Measurements from ENCODE around the gene PPP1R26. TPM values are rescaled to one million over a fixed set of nuclear protein-coding genes. Genes with fewer than 3 reads are reported as not detected.
"Not testable (repeated sequence)": the region's sequence is repeated elsewhere in the genome, so short reads cannot be mapped to it uniquely, and the experiment has no call there.

PPP1R26 gene
- total RNA-seq, 2 donors from 2014 or later = 3.7 to 7.7 TPM

DNA sequence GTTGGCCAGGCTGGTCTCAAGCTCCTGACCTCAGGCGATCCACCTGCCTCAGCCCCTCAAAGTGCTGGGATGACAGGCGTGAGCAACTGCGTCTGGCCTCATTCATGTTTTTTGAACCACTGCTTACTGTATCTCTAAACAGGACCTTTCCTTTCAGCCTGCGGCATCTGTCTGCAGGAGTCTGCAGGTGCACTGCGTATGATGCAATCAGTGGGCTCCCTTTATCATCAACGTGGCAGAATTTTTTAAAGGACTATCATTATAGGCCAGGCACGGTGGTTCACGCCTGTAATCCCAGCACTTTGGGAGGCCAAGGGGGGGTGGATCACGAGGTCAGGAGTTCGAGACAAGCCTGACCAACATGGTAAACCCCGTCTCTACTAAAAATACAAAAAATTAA, 30.1 kb upstream of the PPP1R26 start:
- not testable (repeated sequence) for H3K4me3 Mint-ChIP-seq; H3K4me1 Mint-ChIP-seq (ENCODE audit: low read depth in 2 of 2); ATAC-seq; DNase-seq (ENCODE audit: low spot score); H3K9me3 Mint-ChIP-seq; H3K36me3 Mint-ChIP-seq; H3K27ac Mint-ChIP-seq
- H3K27me3 Mint-ChIP-seq = peaks cover 11 to 17% of the 10 kb centered on the region in 2 donors

DNA sequence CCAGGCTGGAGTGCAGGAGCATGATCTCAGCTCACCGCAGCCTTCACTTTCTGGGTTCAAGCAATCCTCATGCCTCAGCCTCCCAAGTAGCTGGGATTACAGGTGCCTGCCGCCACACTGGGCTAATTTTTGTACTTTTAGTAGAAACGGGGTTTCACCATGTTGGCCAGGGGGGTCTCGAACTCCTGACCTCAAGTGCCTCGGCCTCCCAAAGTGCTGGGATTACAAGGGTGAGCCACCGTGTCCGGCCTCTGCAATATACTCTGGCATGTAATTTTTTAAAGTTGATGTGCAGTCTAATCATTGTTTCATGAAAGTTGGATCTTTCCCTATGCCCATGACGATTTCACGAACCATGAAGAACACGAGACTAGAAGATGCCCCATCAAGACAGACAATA, 28.6 kb upstream of the PPP1R26 start:
- Mint-ChIP-seq H3K4me1 (ENCODE audit: low read depth in 2 of 2) (no peaks in the 10 kb centered on the region), H3K9me3 (no peaks in the 10 kb centered on the region), H3K27ac (no peak overlapping the region), H3K4me3 (no peak overlapping the region), H3K36me3 (no peaks in the 10 kb centered on the region), H3K27me3 (peaks cover 12 to 16% of the 10 kb centered on the region in 2 donors)
- no peak for DNase-seq (ENCODE audit: low spot score)
- ATAC-seq = no peak

DNA sequence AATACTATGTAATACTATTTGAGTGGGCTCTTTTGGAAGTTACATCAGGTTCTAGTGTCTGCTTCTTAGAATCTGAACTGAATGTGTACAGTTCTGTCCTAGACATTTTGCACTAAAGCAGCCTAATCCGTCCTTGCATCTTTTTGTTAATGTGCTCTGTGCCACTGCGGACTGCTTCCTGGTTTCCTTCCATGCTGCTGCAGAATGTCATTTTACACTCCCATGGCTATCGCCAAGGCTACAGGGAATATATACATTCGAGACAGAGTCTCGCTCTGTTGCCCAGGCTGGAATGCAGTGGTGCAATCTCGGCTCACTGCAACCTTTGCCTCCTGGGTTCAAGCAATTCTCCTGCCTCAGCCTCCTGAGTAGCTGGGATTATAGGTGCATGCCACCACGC, 27.7 kb upstream of the PPP1R26 start:
- DNase-seq (ENCODE audit: low spot score); ATAC-seq; H3K27ac Mint-ChIP-seq; H3K4me3 Mint-ChIP-seq; H3K9me3 Mint-ChIP-seq; H3K36me3 Mint-ChIP-seq; H3K4me1 Mint-ChIP-seq (ENCODE audit: low read depth in 2 of 2): not testable (repeated sequence)
- H3K27me3 Mint-ChIP-seq = peaks cover 12 to 21% of the 10 kb centered on the region in 2 donors

DNA sequence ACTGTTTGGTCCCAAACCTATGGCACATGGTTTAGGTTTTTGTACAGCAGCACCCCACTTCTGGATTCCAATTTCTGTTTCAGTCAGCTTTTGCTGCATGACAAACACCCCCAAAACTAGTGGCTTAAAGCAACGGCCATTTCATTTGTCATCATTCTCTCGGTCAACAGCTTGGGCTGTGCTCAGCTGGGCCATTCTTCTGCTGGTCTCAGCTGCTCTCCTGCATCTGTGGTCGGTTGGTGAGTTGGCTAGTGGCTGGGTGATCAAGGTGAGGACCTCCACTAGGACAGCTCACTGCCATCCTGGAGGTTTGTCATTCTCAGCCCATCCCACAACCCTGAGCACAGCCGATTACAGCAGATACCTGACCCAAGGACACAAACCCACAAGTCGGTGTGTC, 24.8 kb upstream of the PPP1R26 start:
- H3K9me3 Mint-ChIP-seq = no peaks in the 10 kb centered on the region
- ATAC-seq (no peak), DNase-seq (ENCODE audit: low spot score) (no peak)
- H3K27me3 Mint-ChIP-seq = peaks cover 12 to 23% of the 10 kb centered on the region in 2 donors
- no peaks in the 10 kb centered on the region for H3K4me1 Mint-ChIP-seq (ENCODE audit: low read depth in 2 of 2)
- no peak overlapping the region for H3K27ac Mint-ChIP-seq
- no peaks in the 10 kb centered on the region for H3K36me3 Mint-ChIP-seq
- H3K4me3 Mint-ChIP-seq = no peak overlapping the region

DNA sequence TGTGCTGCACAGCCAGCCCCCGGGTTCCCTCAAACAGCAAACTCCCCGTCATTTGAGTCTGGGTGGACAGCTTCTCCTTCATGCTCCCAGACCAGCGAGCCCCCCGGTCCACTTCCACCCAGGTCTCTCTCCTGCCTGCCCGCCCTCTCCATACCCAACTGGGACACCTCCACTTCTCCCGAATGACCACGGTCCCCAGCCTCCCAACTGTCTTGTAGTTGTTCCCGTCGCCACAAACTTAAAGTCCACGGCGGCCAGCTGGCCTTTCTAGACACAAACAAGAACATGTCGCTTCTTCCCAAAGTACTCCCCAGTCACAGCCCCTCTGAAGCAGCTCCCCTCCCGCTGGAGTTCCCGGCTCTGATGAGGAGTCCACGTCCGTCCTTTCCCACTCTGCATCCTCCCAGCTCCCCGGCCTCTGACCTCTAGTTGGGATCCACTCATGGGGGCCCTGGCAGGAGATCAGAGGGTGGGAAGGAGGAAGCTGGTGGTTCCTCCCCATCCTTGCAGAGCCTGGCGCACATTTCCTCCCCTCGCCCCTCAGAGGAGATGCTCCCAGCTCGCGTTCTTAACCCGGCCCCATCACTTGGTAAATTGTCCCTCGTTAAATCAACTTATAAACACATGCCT, 24.1 kb upstream of the PPP1R26 start:
- Mint-ChIP-seq H3K4me3 (no peak overlapping the region), H3K27me3 (peaks cover 14 to 26% of the 10 kb centered on the region in 2 donors)

DNA sequence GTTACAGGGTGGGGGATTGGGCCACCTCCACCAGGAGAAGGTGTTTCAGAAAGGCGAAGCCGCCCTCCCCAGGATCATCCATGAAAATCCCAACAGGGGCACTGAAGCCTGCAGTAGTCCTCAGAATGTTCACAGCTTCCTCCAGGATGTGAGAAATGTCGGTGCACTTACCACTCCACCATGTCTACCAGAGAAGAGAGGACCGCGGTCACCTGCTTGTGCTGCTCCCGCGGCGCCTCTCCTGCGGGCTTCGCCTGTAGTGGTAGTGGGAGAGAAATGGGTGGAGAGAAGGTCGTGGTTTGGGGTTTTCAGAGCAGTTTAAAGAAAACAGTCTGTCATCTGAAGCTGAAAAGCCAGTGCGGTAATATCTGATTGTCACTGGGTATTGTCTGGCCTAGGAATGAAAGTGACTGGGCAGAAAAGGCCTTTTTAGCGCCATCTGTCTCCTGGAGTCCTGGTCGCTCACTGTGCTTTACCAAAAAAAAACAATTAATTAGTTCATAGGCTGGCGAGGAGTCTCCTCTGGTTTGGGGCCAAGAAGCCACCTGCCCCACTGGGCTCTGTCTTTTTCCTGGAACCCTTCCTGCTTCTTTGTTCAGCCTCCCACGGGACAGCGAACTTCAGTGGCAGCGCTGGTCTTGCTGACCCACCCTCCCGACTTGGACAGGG, 23.0 kb upstream of the PPP1R26 start:
- H3K4me3 Mint-ChIP-seq = no peak overlapping the region
- no peak for DNase-seq (ENCODE audit: low spot score)
- H3K4me1 Mint-ChIP-seq (ENCODE audit: low read depth in 2 of 2) = no peaks in the 10 kb centered on the region
- ATAC-seq = no peak
- peaks cover 21 to 29% of the 10 kb centered on the region in 2 donors for H3K27me3 Mint-ChIP-seq
- H3K27ac Mint-ChIP-seq = no peak overlapping the region
- no peaks in the 10 kb centered on the region for H3K36me3 Mint-ChIP-seq
- H3K9me3 Mint-ChIP-seq = no peaks in the 10 kb centered on the region

More for the DNA sequence above, 24.1 kb upstream of the PPP1R26 start:
- Mint-ChIP-seq H3K9me3 (no peaks in the 10 kb centered on the region), H3K36me3 (no peaks in the 10 kb centered on the region), H3K4me1 (ENCODE audit: low read depth in 2 of 2) (no peaks in the 10 kb centered on the region), H3K27ac (no peak overlapping the region)
- DNase-seq (ENCODE audit: low spot score) (no peak), ATAC-seq (no peak)

DNA sequence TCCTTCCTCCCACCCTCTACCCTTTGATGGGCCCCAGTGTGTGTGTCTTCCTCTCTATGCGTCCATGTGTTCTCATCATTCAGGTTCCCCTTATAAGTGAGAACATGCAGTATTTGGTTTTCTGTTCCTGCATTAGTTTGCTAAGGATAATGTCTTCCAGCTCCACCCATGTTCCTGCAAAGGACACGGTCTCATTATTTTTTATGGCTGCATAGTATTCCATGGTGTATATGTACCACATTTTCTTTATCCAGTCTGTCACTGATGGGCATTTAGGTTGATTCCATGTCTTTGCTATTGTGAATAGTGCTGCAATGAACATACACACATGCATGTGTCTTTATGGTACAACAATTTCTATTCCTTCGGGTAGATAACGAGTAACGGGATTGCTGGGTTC, 21.1 kb upstream of the PPP1R26 start:
- not testable (repeated sequence) for H3K4me1 Mint-ChIP-seq (ENCODE audit: low read depth in 2 of 2); H3K9me3 Mint-ChIP-seq; H3K4me3 Mint-ChIP-seq; H3K27ac Mint-ChIP-seq; DNase-seq (ENCODE audit: low spot score); ATAC-seq; H3K36me3 Mint-ChIP-seq
- H3K27me3 Mint-ChIP-seq = peaks cover 15 to 27% of the 10 kb centered on the region in 2 donors

DNA sequence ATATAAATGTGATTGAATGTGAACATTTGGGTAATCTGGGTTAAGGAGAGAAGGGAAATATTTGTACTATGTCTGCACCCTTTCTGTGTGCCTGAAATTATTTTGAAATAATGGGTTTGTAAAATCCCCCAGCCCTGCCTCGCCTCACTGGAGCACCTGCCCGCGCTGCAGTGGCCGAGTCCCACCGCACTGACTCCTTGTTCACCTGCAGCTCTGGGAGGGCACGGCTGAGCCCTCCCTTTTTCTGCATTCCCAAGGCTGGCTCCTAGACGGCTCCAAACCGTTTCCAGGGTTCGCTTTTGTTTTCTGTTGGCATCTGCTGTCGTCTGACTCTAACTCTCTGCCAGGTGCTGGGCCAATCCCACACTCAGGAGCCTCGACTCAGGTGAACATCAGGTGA, 17.6 kb upstream of the PPP1R26 start:
- Mint-ChIP-seq H3K27me3 (peaks cover 9 to 14% of the 10 kb centered on the region in 2 donors), H3K4me1 (ENCODE audit: low read depth in 2 of 2) (no peaks in the 10 kb centered on the region)

DNA sequence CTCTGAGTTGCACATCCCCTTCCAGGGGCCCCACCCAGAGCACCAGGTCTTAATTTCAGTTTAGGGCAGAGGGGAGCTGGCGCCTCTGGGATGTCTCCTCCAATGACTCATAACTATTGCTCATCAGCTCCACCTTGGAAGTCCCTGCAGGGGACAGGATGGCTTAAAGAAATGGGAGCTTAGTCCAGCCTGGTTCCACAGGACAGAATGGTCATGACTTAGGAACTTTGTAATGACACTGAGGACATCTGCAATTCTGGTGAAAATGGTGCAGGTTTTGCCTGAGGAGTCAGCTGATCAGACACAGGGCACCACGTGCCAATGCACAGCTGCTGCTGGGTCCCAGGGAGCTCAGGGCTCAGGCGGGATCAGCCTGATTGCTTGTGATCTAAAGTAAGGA, 16.4 kb upstream of the PPP1R26 start:
- no peak for ATAC-seq
- no peaks in the 10 kb centered on the region for H3K4me1 Mint-ChIP-seq (ENCODE audit: low read depth in 2 of 2)
- no peaks in the 10 kb centered on the region for H3K36me3 Mint-ChIP-seq
- H3K9me3 Mint-ChIP-seq = no peaks in the 10 kb centered on the region
- no peak overlapping the region for H3K27ac Mint-ChIP-seq
- peaks cover 12 to 17% of the 10 kb centered on the region in 2 donors for H3K27me3 Mint-ChIP-seq
- no peak overlapping the region for H3K4me3 Mint-ChIP-seq
- no peak for DNase-seq (ENCODE audit: low spot score)

More for the DNA sequence above, 17.6 kb upstream of the PPP1R26 start:
- Mint-ChIP-seq H3K4me3 (no peak overlapping the region), H3K36me3 (no peaks in the 10 kb centered on the region), H3K27ac (no peak overlapping the region), H3K9me3 (no peaks in the 10 kb centered on the region)
- peak; percentile 44 for DNase-seq (ENCODE audit: low spot score)
- no peak for ATAC-seq

DNA sequence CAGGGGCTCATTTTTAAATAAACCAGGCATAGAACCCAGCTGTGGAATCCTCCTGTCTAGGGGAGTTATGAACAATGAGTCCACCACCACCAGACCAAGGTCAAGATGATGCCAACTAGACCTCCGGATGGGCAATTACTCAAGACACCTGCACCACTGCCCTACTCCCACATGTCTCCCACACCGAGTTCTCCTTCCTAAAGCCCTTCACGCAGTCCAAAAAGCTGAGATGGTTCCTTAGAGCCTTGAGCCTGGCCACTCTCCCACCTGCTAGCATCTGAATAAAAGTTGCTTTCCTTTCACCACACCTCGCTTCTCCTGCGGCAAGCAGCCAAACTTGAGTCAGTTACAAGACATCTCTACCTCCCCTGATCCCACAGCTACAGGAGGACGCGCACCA, 15.4 kb upstream of the PPP1R26 start:
- peaks cover 4 to 7% of the 10 kb centered on the region in 2 donors for H3K4me1 Mint-ChIP-seq (ENCODE audit: low read depth in 2 of 2)
- H3K27me3 Mint-ChIP-seq = peaks cover 16 to 17% of the 10 kb centered on the region in 2 donors
- no peaks in the 10 kb centered on the region for H3K9me3 Mint-ChIP-seq
- no peaks in the 10 kb centered on the region for H3K36me3 Mint-ChIP-seq
- no peak overlapping the region for H3K4me3 Mint-ChIP-seq
- ATAC-seq = no peak
- no peak overlapping the region for H3K27ac Mint-ChIP-seq
- no peak for DNase-seq (ENCODE audit: low spot score)

DNA sequence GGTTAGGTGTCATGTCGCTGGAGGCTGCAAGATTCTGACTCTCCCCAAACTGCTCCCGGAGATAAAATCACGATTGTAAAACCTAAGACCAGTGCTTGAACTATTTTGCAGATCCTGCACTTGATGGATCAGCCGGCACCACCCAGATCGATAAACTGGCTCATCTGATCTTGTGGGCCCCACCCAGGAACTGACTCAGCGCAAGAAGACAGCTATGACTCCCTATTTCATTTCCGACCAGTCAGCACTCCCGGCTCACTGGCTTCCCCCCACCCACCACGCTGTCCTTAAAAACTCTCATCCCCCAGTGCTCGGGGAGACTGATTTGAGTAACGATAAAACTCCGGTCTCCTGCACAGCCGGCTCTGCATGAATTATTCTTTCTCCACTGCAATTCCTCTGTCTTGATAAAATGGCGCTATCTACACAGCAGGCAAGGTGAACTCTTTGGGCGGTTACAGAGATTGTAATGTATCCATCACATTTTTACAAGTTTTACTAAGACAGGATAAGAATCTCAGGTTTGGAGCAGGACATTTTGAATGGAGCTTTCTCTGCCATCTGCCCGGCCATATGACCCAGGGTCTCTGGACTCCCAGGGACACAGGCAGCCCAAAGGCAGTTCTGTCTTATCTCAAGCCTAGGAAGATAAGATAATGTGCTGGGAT, 10.6 kb upstream of the PPP1R26 start:
- Mint-ChIP-seq H3K36me3 (no peaks in the 10 kb centered on the region), H3K27ac (peak overlapping the region; percentile 23 to 46), H3K4me1 (ENCODE audit: low read depth in 2 of 2) (peaks cover 4 to 13% of the 10 kb centered on the region in 2 donors), H3K27me3 (peaks cover 14 to 19% of the 10 kb centered on the region in 2 donors), H3K4me3 (peak overlapping the region; percentile 70), H3K9me3 (no peaks in the 10 kb centered on the region)
- DNase-seq (ENCODE audit: low spot score) = no peak
- ATAC-seq = peak in 1 of 2 donors; percentile 80

DNA sequence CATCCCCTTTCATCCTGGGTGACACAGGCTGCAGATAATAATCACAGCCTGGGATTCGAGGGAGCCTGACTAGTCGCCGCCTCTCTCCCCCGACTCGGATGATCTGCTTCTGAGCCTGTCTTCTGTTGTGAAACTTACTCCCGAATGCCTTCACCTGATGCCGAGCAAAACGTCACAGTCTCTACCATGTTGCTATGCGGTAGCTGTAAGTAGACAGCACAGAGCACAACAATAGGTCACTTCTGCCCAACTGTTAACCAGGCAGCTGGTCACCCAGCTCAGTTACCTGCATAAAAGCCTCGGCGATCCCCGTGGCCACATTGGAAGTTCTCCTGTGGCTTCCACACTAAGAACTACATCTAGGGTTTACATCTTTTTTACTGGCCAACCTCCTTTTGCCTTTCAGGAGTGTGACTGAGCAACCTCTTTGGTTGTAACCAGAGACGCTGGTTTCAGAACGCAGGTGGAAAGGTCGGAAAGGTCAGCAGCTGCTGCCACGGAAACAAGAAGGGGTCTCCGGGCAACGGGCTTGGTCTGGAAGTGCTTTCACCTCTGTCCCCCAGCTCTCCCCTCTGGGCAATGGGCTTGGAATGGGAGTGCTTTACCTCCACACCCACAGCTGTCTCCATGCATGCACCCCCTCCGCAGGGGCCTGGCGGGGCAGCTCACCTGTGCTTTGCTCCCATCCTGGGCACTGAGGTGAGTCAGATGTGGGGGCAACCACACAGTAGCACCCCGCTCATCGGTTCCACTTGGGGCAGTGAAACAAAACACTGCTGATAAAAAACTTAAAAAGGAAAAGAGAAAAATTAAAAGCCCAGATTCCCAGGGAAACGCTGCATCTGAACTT, 7.6 kb upstream of the PPP1R26 start:
- Mint-ChIP-seq H3K27me3 (peaks cover 14 to 20% of the 10 kb centered on the region in 2 donors), H3K4me3 (no peak overlapping the region), H3K4me1 (ENCODE audit: low read depth in 2 of 2) (peaks cover 7 to 13% of the 10 kb centered on the region in 2 donors), H3K9me3 (no peaks in the 10 kb centered on the region), H3K27ac (no peak overlapping the region), H3K36me3 (no peaks in the 10 kb centered on the region)
- no peak for ATAC-seq
- no peak for DNase-seq (ENCODE audit: low spot score)

DNA sequence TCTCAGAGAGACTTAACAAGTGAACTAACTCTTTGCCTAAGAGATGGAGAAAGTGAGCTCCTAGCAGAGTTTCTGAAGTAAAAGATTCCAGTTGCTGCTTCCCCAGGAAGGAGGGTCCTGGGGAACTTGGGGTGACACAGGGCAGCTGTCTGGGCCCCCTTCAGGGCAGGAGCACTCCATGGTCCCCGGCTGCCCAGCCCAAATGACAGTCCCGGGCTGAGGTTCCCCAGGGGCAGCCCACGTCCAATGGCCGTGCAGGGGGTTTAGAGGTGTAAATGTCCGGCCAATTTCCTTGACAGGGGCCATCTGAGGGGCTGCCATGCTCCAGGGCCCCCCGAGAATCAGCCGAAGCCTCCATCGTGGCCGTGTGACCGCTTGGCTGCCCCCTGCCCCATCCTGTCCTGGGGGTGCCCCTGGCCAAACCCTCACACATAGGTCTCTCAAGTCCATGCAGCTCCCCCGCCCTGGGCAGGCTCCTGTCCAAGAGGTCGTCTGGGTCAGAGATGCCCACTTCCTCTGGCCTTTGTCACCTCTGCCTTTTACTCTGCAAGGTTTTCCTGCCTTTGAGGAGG, 5.5 kb upstream of the PPP1R26 start:
- H3K36me3 Mint-ChIP-seq = no peaks in the 10 kb centered on the region
- H3K4me1 Mint-ChIP-seq (ENCODE audit: low read depth in 2 of 2) = peaks cover 7 to 12% of the 10 kb centered on the region in 2 donors
- peaks cover 7 to 15% of the 10 kb centered on the region in 2 donors for H3K27me3 Mint-ChIP-seq
- no peaks in the 10 kb centered on the region for H3K9me3 Mint-ChIP-seq
- no peak for DNase-seq (ENCODE audit: low spot score)
- no peak for ATAC-seq
- no peak overlapping the region for H3K27ac Mint-ChIP-seq
- no peak overlapping the region for H3K4me3 Mint-ChIP-seq

Measured in natural killer cell treated with Interleukin-12 subunit alpha and Interleukin-12 subunit beta and Interleukin-15 and Interleukin-18, amount 100 ng/mL, for 72 hours (primary cell).